AG09319 (cell line): ENCODE data around the gene TRIP10.
"Not testable (repeated sequence)": the region's sequence is repeated elsewhere in the genome, so short reads cannot be mapped to it uniquely, and the experiment has no call there.

Experiments used
- DNase-seq: peaks from one replicate; pipeline ENCODE4 v3.0.0-alpha.2; 2010; ENCODE audit warnings: low read depth; ENCODE audit errors: extremely low read depth
- TF ChIP-seq, protein P1 (sequence below): IDR thresholded peaks from 2 replicates; pipeline ENCODE4 v1.5.1; 2011; ENCODE audit warnings: low read depth, mild to moderate bottlenecking, inconsistent platforms, low read length, moderate library complexity

TRIP10 gene

DNA sequence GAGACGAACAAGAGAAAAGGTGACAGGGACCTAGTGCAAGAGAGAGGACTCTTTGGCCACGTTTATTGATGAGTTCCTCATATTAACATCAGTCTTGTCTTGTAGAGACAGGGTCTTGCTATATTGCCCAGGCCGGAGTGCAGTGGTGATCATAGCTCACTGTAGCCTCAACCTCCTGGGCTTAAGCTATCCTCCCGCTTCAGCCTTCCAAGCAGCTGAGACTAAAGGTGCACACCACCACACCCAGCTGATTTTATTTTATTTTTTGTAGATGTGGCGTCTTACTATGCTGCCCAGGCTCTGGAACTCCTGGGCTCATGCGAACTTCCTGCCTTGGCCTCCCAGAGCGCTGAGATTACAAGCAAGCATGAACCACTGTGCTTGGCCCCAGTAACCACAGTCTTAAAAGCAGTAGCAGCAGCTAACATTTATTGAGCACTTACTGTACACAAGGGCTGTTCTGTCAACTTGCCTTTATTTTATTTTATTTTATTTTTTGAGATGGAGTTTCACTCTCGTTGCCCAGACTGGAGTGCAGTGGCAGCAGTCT, 28.8 kb downstream of the TRIP10 start:
- TF ChIP-seq, protein P1, sequence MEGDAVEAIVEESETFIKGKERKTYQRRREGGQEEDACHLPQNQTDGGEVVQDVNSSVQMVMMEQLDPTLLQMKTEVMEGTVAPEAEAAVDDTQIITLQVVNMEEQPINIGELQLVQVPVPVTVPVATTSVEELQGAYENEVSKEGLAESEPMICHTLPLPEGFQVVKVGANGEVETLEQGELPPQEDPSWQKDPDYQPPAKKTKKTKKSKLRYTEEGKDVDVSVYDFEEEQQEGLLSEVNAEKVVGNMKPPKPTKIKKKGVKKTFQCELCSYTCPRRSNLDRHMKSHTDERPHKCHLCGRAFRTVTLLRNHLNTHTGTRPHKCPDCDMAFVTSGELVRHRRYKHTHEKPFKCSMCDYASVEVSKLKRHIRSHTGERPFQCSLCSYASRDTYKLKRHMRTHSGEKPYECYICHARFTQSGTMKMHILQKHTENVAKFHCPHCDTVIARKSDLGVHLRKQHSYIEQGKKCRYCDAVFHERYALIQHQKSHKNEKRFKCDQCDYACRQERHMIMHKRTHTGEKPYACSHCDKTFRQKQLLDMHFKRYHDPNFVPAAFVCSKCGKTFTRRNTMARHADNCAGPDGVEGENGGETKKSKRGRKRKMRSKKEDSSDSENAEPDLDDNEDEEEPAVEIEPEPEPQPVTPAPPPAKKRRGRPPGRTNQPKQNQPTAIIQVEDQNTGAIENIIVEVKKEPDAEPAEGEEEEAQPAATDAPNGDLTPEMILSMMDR, result no peak
- no peak for DNase-seq

DNA sequence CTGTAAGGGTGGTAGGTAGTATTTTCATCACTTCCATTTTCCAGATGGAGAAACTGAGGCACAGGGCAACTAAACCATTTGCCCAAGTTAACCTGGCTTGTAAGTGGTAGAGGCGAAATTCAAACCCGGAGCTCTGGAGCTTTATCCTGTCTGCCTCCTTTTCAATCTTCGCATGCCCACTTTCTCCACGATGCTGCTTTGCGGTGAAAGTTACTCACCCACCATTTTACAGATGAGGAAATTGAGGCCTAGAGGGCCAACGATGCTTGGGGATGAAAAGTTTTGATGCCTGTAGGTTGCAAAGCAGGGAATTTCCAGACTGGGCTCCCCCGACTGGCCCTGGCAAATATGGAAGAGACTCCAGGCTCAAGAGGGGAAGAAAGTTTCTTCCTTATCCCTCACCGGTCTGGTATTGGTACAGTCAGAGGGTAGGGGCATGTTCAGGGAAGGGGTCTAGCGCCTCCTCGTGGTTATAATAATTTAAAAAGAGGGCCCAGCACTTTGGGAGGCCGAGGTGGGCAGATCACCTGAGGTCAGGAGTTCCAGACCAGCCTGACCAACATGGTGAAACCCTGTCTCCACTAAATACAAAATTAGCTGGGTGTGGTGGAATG, 29.6 kb downstream of the TRIP10 start:
- DNase-seq, result no peak

DNA sequence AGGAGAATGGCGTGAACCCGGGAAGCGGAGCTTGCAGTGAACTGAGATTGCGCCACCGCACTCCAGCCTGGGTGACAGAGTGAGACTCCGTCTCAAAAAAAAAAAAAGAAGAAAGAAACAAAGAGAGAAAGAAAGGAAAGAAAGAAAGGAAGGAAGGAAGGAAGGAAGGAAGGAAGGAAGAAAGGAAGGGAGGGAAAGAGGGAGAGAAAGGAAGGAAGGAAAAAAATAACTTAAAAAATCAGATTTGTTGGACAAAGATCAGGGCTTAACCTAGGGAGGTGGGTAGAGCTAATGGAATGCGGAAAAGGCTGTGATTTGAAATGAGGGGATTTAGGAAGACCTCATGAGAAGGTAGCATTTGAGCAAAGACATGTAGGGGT, 32.2 kb downstream of the TRIP10 start:
- DNase-seq, result not testable (repeated sequence)

More for the DNA sequence above, 29.6 kb downstream of the TRIP10 start:
- TF ChIP-seq, protein P1, result peak; percentile 30

DNA sequence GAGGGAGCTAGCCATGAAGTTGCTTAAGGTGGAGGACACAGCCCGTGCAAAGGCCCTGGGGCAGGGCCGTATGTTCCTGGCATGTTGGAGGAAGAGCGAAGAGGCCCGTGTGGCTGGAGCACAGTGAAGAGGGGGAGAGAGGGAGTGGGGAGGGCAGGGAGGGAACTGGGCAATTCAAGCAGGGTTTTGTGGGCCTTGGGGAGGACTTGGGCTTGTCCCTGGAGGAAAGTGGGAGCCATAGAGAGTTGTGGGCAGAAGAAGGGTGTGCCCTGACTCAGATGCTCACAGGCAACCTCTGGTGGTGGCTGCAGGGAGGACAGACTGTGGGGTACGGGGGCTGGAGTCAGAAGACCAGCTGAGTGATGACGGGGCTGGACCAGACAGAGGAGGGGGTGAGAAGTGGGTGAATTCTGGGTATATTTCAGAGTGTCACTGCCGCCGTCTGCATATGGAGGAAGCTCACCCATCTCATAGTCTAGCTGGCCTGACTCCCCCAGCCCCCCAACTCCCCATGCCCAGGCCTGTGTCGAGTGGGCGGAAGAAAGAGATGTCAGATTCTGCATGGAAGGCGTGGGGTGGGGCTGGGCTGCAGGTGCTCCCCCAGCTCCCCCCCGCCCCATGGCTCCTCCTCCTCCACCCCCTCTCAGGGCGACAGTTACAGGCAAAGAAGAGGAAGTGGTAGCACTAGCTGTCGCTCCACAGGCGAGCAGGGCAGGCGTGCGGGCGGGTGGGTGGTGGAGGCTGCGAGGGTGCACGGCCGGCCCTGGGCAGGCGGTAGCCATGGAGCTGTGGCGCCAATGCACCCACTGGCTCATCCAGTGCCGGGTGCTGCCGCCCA, 32.8 kb downstream of the TRIP10 start, which contains the start of gene VAV1:
Gene VAV1, plus strand, starts transcription at position 681 of the 838 bp plus-strand sequence. Its CDS starts 100 bp downstream, at position 781.
- no peak for DNase-seq
- TF ChIP-seq, protein P1, result no peak; the same call in 1 of the 2 replicates

DNA sequence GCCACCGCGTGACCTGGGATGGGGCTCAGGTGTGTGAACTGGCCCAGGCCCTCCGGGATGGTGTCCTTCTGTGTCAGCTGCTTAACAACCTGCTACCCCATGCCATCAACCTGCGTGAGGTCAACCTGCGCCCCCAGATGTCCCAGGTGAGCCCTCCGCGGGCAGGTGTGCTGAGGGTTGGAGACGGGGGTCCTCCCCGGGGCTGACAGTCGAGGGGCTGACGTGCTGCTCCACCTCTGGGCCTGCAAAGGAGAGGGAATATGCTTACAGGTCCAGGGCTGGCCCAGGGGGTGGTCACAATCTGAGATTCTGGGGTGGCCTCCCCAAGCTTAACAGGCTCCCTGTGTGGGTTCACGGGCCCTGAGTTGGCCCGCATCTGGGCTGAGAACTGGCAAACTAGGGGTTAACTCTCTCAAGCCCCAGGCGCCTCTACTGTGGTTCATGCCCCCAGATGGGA, 33.4 kb downstream of the TRIP10 start:
- DNase-seq, result no peak
- TF ChIP-seq, protein P1, result no peak

DNA sequence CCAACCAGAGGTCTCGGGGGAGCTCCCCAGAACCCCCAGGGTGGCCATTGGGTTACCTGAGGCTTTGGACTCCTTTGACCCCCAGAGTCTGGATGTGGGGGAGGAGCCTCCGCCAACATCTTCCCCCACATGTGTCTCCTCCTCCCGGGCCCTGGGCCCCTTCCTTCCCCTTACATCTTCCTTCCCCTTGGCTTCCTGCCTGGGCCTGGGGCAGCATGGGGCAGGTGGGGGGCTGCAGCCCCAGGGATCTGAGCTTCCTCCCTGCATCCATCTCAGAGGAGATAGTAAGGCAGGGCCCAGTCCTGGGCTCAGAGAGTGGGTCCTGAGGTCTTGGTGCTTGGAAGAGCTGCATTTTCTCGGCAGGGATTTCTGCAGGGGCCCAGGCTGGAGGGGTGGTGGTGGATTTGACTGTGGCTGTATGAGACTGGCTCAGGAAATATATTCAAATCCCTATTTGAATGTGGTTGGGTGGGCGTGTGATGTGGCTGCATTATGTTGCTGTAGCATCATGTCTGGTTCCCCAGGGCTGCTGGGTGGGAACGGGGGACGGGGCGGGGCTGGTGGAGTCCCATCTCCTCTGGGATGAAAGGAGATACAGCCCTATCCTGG, 33.9 kb downstream of the TRIP10 start:
- no peak for DNase-seq
- TF ChIP-seq, protein P1, result no peak

DNA sequence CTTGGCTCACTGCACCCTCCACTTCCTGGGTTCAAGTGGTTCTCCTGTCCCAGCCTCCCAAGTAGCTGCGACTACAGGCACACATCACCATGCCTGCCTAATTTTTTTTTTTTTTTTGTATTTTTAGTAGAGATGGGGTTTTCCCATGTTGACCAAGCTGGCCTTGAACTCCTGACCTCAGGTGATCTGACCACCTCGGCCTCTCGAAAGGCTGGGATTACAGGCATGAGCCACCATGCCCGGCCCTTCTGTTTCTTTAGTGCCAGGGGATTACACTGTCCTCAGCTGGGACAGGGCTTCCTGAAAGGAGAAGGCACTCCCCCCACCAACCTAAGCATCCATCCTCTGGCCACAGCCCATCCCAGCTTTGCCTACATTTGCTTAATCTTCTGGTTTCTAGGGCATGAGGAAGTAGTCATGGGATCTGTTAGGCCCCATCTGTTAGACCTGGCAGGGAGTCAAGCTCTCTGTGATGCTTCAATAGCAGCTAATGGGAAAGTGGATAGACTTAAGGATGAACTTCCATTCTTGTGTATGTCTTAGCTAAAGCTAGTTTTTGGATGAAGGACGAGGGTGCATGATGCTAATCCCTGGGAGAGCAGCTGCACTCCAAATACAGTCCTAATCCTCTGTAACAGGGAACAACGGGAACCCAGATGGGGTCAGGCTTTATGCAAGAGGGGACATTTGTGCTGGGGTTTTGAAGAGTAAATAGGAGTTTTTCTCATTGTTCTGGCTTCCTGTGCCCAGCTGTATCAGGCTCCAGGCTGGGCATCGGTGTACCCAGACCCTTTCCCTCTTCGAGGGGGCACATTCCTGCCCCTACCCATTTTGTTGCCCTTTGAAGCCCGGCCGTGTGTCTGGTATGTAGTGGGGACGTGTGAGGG, 35.6 kb downstream of the TRIP10 start:
- TF ChIP-seq, protein P1, result no peak
- DNase-seq, result no peak

DNA sequence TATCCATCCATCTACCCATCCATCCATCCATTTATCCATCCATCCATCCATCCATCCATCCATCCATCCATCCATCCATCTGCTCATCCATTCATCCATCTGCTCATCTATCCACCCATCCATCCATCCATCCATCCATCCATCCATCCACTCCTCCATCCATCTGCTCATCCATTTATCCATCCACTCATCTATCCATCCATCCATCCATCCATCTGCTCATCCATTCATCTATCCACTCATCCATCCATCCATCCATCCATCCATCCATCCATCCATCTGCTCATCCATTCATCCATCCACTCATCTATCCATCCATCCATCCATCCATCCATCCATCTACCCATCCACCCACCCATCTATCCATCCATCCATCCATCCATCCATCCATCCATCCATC, 36.6 kb downstream of the TRIP10 start:
- not testable (repeated sequence) for DNase-seq
